Gastroesophageal sphincter (tissue), 3 donors: ENCODE measurements around the gene OXER1.

Source experiments
- EP300 ChIP-seq: sonication (generic); formaldehyde crosslinking; IDR thresholded peaks from one replicate; pipeline ENCODE4 v1.6.1; 2017; ENCODE audit warnings: antibody characterized with exemption, mild to moderate bottlenecking
- POLR2A ChIP-seq, 2 donors: fragments of 450-650 bp; IDR thresholded peaks; one replicate each; pipeline ENCODE4 v1.6.1; 2017; ENCODE audit warnings: antibody characterized with exemption in 2 of 2, mild to moderate bottlenecking in 2 of 2, moderate library complexity in 1 of 2
- POLR2AphosphoS5 ChIP-seq: sonication (generic); formaldehyde crosslinking; IDR thresholded peaks from one replicate; pipeline ENCODE4 v1.6.1; 2017; ENCODE audit warnings: antibody characterized with exemption
- TF ChIP-seq, protein P1 (sequence below), 4 experiments: fragments of 200-600 bp in 2 of 4; fragments of 450-650 bp in 2 of 4; sonication (generic) in 1 of 4; IDR thresholded peaks; one replicate each; pipeline ENCODE4 v1.5.1; 2017 to 2019; ENCODE audit warnings: antibody characterized with exemption in 4 of 4, mild to moderate bottlenecking in 2 of 4, moderate library complexity in 2 of 4

DNA sequence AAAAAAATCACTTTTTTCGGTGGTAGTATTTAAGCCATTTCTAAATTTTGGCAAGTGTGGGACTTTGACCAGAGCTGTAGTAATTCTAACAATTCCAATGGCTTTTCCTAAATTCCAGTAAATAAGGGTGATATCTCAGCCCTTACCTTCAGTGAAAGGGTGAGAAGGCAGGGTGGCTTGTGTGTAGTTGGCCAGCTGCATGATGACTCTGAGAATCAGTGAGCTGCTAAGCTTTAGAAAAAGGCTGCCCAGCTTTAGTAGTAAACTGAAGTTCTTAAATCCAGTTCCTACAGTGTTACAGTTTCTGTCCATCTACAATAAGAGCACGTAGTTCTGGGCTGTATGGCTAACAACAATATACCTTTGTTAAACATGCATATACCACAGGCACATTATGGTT lies 42.0 kb downstream of the OXER1 start:
- TF ChIP-seq, protein P1, sequence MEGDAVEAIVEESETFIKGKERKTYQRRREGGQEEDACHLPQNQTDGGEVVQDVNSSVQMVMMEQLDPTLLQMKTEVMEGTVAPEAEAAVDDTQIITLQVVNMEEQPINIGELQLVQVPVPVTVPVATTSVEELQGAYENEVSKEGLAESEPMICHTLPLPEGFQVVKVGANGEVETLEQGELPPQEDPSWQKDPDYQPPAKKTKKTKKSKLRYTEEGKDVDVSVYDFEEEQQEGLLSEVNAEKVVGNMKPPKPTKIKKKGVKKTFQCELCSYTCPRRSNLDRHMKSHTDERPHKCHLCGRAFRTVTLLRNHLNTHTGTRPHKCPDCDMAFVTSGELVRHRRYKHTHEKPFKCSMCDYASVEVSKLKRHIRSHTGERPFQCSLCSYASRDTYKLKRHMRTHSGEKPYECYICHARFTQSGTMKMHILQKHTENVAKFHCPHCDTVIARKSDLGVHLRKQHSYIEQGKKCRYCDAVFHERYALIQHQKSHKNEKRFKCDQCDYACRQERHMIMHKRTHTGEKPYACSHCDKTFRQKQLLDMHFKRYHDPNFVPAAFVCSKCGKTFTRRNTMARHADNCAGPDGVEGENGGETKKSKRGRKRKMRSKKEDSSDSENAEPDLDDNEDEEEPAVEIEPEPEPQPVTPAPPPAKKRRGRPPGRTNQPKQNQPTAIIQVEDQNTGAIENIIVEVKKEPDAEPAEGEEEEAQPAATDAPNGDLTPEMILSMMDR (IDR thresholded peaks at IDR 0.05), result no peak
- TF ChIP-seq POLR2A (IDR thresholded peaks at IDR 0.05) (no peak), POLR2AphosphoS5 (no peak), EP300 (no peak)
